ENCODE results near the gene SH3TC2.
A peak's percentile ranks its signal among the peaks of the same experiment; 100 is the strongest.

SH3TC2 gene

GRCh38 chr5:148970228-148970627, 92.6 kb downstream of the SH3TC2 start:
- no peak for DNase-seq (ENCODE audit: low read depth)

- DNase-seq (ENCODE audit: low read depth), result no peak
Observed at GRCh38 chr5:148969291-148969690, 93.6 kb downstream of the SH3TC2 start.

DNA sequence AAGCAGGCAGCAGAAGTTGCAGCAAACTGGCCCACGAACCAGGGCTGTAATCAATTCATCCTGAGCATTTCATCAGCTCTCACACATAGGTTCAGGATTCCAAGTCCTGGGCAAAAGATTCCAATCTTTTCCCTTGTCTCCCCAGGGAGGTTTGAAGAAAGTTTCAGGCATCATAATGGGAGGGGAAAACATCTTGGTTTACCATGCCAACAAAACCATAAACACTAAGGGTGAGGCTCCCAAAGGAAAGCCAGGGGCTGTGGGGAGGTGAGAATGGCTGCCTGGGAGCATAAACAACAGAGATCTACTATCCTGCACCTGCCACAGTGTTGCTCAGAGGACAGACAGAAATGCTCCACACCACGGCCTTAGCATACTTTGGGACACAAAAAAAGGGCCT, 94.6 kb downstream of the SH3TC2 start:
- DNase-seq (ENCODE audit: low read depth), result no peak

GRCh38 chr5:148967783-148968182, 95.1 kb downstream of the SH3TC2 start:
- no peak for DNase-seq (ENCODE audit: low read depth)

DNA sequence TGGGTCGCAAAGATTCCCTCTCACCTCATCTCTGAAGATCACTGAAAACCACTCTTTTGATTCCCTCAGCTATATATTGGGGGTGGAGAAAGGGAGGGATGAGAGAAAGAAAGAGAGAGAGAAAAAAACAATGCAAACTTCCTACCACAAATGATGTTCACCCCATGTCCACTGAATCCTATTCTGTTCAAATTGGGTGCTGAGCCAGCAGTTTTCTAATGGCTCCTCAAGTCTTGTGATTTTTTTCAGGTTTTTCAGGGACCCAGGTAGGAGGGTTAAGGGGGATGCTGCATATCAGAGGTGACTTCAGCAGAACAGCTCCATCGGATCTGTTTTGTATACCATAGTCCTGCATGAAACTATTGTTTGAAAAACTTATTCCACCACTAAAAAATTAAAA, 95.9 kb downstream of the SH3TC2 start:
- DNase-seq (ENCODE audit: low read depth), result no peak

- DNase-seq (ENCODE audit: low read depth), result no peak
Observed at GRCh38 chr5:148966348-148966747, 96.5 kb downstream of the SH3TC2 start.

DNA sequence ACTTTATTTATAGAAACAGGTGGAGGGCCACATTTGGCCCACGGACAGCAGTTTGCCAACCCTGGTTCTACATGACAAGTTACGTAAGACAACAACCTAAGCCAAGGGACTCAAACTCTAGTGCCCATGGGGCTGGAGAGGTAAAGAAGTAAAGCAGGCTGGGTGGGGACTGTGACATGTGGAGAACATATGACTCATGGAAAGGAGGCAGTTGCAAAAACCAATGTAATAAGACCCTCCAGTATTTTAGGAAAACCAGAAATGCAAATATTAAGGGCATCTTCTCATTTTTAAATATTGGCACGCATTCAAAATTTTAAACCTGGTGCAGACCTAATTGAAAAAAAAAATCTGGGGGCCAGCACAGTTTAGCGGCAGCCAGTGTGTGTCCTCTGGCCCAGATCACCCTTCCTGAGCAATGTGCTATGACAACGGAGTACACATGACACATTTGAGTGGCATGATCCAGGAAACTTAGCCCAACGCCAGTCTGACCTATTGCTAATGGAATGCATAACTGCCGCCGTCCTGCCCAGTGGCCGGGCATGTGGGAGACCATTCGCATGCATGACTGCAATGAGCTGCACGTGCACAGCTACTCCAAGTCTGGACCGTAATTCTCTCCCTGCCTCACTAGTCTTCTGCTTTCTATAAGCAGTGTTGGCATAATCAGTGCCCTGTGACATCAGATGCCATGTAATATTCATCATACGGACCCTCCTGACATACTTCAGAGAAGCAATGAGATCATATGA, 97.2 kb downstream of the SH3TC2 start:
- no peak for DNase-seq (ENCODE audit: low read depth)

- DNase-seq (ENCODE audit: low read depth), result no peak
Observed at GRCh38 chr5:148963664-148964063, 99.2 kb downstream of the SH3TC2 start.

GRCh38 chr5:148962761-148963324, 100.0 kb downstream of the SH3TC2 start:
- DNase-seq (ENCODE audit: low read depth), result no peak

GRCh38 chr5:148962200-148962550, 100.7 kb downstream of the SH3TC2 start:
- DNase-seq (ENCODE audit: low read depth), result no peak

- no peak for DNase-seq (ENCODE audit: low read depth)
Observed at GRCh38 chr5:148961261-148962199, 101.3 kb downstream of the SH3TC2 start.

DNA sequence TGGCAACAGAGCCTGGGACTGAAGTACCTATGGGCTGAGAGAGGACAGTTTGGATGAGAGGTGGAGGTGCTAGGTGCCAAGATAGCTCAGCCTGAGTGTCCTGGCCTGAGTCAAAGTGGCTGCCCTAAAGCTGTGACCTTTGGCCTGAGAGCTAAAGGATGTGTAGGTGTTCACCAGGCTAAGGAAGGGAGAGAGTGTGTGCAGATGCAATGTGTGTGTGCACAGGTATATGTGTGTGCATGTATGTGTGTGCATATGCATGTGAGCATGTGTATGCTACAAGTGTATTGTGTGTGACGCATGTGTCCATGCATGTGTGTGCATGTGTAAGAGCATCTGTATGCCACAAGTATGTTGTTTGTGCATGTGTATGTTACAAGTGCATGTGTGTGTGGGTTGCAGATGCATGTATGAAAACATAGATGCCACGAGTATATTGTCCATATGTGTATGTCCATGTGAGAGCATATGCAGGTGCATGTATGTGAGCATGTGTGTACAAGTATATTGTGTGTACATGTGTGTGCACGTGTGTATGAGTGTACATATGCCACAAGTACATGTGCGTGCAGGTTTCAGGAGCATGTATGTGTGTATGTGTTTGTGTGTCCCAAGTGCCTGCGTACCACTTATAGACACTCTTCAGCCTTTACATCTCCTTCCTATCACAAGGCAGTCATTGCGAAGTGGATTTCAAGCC, 102.6 kb downstream of the SH3TC2 start:
- DNase-seq (ENCODE audit: low read depth), result no peak

DNA sequence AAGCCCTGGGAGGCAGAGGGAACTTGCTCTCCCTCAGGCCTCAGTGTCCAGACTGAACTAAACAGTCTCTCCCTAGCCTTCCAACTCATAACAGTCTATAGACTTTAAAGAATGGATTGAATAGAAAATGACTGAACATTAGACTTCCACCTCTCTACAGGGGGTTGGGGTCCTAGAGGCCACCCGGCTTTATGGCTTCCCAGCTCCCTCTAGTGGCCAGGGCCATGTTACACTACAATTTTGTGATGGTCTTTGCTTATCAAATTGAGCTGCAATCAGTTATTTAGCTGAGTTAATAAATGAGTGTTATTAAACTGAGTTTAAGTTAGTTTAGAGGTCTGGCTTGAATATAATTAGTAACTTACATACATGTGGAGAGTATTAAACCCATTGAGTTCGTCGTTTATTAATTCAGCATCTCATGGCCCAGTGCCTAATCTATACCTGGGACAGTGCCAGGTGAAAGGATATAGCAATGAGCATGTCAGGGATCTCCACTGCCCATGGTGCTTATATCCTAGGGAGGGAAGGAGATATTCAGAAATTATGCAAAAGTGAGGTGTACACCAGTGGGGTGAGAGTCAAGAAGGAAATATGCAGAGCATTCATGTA, 105.2 kb downstream of the SH3TC2 start:
- DNase-seq (ENCODE audit: low read depth), result peak; percentile 4

- no peak for DNase-seq (ENCODE audit: low read depth)
Observed at GRCh38 chr5:148956477-148957385, 106.1 kb downstream of the SH3TC2 start.

All from stimulated activated CD8-positive, alpha-beta memory T cell treated with anti-CD3 and anti-CD28 coated beads, Interleukin-12 subunit alpha, Interleukin-12 subunit beta, amount 100 ng/mL, for 4 hours (primary cell).